ENCODE data around the gene VPS25.

The VPS25 gene

GRCh38 chr17:42795061-42795460 is 21.8 kb downstream of the VPS25 start:
- no peak for FAIRE-seq
- DNase-seq (ENCODE audit: low spot score), result no peak

- FAIRE-seq, result no peak
- DNase-seq (ENCODE audit: low spot score), result no peak
Observed at GRCh38 chr17:42795465-42795864, 22.2 kb downstream of the VPS25 start.

GRCh38 chr17:42796066-42796758 is 23.0 kb downstream of the VPS25 start:
- DNase-seq (ENCODE audit: low spot score) (no peak), FAIRE-seq (no peak)

GRCh38 chr17:42797067-42798007 is 24.1 kb downstream of the VPS25 start:
- DNase-seq (ENCODE audit: low spot score) (no peak), FAIRE-seq (no peak)

- no peak for DNase-seq (ENCODE audit: low spot score)
- no peak for FAIRE-seq
Observed at GRCh38 chr17:42798011-42798382, 24.7 kb downstream of the VPS25 start.

GRCh38 chr17:42798383-42799380 is 25.4 kb downstream of the VPS25 start, which contains the start of the genes CNTD1 and COA3:
CNTD1 (plus strand) TSS chr17:42798861; CDS start chr17:42799068, 207 bp downstream.
COA3 (minus strand) TSS chr17:42798704; CDS start chr17:42798681, 23 bp downstream.
- FAIRE-seq (peak; percentile 87), DNase-seq (ENCODE audit: low spot score) (peak; percentile 96)

GRCh38 chr17:42803074-42803883 is 30.0 kb downstream of the VPS25 start:
- no peak for DNase-seq (ENCODE audit: low spot score)
- no peak for FAIRE-seq

GRCh38 chr17:42804918-42805367 is 31.7 kb downstream of the VPS25 start:
- DNase-seq (ENCODE audit: low spot score) (no peak), FAIRE-seq (no peak)

- FAIRE-seq (no peak), DNase-seq (ENCODE audit: low spot score) (no peak)
Observed at GRCh38 chr17:42806249-42806648, 33.0 kb downstream of the VPS25 start.

GRCh38 chr17:42809250-42809649 is 36.0 kb downstream of the VPS25 start:
- DNase-seq (ENCODE audit: low spot score), result no peak
- FAIRE-seq, result no peak

GRCh38 chr17:42814633-42815399 is 41.6 kb downstream of the VPS25 start:
- DNase-seq (ENCODE audit: low spot score), result peak; percentile 72
- no peak for FAIRE-seq

GRCh38 chr17:42817866-42818265 is 44.6 kb downstream of the VPS25 start:
- FAIRE-seq (no peak), DNase-seq (ENCODE audit: low spot score) (no peak)

- FAIRE-seq (no peak), DNase-seq (ENCODE audit: low spot score) (no peak)
Observed at GRCh38 chr17:42818379-42818778, 45.1 kb downstream of the VPS25 start.

- DNase-seq (ENCODE audit: low spot score) (peak; percentile 58), FAIRE-seq (no peak)
Observed at GRCh38 chr17:42819939-42820535, 46.8 kb downstream of the VPS25 start.

- DNase-seq (ENCODE audit: low spot score) (no peak), FAIRE-seq (no peak)
Observed at GRCh38 chr17:42821176-42821575, 47.9 kb downstream of the VPS25 start.

GRCh38 chr17:42827472-42827871 is 54.2 kb downstream of the VPS25 start:
- DNase-seq (ENCODE audit: low spot score) (no peak), FAIRE-seq (no peak)

Measured in urothelium cell line (cell line).